GM21526 (cell line): ENCODE results near the gene HIP1.
"Not testable (repeated sequence)": the region's sequence is repeated elsewhere in the genome, so short reads cannot be mapped to it uniquely, and the experiment has no call there.

Experiments
- ATAC-seq: cut with Tn5 transposase; IDR thresholded peaks from one replicate; pipeline ENCODE4 v1.9.1; 2021; ENCODE audit warnings: moderate library complexity; ENCODE audit not compliant: unreplicated experiment, low FRiP score

Gene HIP1

DNA sequence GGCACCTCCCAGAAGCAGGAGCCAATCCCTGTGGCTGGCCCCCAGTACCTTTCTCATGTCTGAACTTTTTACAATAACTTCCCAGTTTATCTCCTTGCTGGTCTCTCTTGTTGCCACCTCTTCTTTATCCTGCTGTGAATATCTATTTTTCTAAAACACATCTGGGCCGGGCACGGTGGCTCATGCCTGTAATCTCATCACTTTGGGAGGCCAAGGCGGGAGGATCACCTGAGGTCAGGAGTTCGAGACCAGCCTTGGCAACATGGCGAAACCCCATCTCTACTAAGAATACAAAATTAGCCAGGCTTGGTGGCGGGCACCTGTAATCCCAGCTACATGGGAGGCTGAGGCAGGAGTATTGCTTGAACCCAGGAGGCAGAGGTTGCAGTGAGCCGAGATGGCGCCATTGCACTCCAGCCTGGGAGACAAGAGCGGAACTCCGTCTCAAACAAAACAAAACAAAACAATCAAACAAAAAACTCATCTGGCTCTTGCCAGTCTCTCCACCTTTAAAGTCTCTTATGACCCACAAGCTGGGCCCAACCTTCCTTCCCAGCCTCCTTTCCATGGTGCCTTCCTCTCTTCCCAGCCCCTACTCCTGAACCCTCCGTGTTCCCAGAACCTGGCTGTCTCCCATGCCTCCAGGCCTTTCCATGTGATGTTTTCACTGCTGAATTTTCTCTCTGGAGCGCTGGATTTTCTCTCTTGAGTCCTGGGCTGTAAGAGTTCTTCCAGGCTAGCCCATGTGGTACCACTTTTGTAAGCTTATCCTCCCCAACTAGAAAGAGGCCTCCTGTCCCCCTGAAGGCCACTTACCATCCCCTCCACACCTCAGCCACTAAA lies 51.3 kb downstream of the HIP1 start:
- ATAC-seq: no peak

DNA sequence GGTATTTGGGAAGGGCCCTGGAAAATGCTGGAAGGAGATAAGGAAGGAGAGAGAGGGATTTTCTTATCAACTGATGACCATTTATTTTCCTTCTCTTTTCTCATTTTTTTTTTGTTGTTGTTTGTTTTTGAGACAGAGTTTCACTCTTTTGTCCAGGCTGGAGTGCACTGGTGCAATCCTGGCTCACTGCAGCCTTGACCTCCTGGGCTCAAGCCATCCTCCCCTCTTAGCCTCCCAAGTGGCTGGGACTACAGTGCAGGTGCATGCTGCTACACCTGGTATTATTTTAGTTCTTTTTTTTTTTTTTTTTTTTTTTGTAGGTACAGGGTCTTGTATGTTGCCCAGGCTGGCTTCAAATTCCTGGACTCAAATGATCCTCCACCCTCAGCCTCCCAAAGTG lies 52.2 kb downstream of the HIP1 start:
- no peak for ATAC-seq

DNA sequence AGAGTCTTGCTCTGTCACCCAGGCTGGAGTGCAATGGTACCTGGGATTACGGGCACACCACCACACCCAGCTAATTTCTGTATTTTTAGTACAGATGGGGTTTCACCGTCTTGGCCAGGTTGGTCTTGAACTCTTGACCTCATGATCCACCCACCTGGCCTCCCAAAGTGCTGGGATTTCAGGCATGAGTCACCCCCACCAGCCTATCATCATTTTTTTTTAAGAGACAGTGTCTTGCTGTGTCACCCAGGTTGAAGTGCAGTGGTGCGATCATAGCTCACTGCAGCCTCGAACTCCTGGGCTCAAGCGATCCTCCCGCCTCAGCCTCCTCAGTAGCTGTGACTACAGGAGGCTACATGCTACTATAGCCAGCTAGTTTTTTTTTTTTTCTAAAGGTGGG lies 56.7 kb downstream of the HIP1 start:
- ATAC-seq: not testable (repeated sequence)

DNA sequence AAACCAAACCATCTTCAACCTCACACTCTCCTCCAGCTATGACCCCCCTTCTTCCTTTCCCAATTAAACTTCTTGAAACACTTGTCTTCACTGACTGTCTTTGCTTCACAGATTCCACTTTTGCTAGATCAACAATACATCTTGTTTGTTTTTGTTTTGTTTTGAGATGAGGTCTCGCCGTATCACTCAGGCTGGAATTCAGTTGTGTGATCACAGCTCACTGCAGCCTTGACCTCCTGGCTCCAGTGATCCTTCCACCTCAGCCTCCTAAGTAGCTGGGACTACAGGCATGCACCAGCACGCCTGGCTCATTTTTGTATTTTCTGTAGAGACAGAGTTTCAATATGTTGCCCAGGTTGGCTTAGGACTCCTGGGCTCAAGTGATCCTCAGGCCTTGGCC lies 59.7 kb downstream of the HIP1 start:
- no peak for ATAC-seq

DNA sequence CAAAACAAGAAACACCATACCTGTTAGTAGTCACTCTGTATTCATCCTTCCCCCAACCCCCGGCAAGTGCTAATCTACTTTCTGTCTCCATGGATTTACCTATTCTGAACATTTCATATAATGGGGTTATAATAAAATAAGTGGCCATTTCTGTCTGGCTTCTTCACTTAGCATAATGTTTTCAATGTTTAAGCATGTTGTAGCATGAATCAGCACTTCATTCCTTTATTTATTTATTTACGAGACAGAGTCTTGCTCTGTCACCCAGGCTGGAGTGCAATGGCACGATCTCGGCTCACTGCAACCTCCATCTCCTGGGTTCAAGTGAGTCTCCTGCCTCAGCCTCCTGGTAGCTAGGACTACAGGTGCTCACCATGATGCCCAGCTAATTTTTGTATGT lies 69.2 kb downstream of the HIP1 start:
- ATAC-seq: no peak

DNA sequence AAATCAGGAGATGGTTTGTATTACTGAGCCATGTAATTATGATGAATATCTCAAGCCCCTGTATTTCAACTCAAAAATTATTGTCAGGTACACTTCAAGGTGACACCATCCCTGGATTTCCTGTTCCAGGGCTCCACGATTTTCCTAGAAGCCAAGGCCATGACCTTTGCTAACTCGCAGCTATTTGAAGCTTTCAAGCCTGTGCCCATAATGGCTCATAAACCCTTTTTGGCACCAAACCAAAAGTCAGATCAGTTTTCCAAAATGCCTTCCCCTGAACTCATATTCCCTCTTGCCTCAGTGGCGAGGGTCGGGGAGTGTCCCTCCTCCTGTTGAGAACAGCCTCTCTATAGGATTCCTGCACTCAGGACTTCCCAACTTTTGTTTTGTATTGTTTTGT lies 70.8 kb downstream of the HIP1 start:
- ATAC-seq: no peak

DNA sequence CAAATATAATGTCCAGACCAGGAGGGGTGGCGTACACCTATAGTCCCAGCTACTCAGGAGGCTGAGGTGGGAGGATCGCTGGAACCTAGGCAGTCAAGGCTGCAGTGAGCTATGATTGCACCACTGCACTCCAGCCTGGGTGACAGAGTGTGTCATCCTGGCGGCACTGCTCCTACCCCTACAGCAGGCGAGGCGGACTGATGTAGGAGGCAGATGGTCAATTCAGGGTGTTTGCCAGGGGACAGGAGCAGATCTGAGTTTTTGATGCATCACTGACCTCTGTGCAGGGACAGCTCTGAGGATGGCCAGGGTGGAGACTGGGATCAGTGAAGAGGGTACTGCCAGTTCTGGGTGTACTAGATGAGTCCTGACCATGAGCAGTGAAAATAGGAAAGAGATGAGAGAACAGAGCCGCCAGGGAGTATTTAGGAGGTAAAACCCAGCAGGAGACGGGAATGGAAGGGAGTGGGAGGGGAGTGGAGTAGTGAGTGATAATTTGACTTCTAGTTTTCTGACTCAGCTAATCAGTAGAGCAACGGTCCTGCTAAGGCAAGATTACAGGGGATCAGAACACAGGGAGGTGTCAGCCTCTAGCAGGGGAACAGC lies 75.3 kb downstream of the HIP1 start:
- ATAC-seq: peak; percentile 32

DNA sequence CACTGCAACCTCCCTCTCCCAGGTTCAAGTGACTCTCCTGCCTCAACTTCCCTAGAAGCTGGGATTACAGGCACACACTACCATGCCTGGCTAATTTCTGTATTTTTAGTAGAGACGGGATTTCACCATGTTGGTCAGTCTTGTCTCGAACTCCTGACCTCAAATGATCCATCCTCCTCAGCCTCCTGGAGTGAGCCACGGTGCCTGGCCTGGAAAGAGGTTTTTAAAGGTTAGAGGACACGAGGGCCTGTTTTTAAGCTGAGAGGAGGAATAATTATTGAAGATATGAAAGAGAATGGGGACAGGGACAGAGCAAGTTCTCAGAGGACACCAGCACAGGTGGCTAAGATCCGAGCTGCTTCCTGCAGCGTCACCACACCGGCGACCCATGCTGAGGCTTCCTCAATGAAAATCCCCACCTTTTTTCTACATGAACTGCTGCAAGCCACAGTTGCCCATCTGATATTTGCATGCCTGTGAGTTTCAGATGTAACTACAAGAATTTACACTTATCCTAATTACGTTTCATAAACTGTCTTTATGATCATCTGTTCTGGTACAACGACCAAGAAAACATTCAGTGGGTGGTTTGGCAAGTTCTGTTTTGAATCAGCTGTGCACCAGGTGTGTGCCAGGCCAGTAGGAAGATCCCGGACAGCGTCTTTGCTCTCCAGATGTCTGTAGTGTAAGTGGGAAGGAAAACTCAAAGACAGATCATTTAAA lies 76.0 kb downstream of the HIP1 start:
- ATAC-seq: peak; percentile 86

DNA sequence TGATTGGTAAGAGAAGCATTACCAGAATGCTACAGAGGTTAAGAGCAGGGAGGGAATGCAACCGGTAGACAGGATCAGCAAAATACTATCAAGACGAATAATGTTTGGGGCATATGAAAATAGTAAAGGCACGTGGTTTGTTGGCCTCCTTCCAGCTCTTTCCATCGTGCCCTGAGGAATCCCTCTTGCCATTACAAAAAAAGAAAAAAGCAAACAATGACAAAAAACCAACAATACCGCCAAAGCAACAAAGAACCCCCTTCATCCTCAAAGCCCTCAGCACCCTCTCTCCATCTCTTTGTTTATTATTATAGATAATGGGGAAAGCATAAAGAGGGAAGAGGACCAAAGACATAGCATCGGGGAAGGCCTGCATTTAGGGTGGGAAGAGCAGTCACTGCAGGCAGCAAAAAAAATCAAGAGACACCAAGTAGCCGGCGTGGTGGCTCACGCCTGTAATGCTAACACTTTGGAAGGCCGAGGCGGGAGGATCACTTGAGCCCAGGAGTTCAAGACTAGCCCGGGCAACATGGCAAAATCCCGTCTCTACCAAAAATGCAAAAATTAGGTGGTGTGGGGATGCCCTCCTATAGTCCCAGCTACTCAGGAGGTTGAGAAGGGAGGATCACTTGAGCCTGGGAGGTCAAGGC lies 78.0 kb downstream of the HIP1 start:
- no peak for ATAC-seq

DNA sequence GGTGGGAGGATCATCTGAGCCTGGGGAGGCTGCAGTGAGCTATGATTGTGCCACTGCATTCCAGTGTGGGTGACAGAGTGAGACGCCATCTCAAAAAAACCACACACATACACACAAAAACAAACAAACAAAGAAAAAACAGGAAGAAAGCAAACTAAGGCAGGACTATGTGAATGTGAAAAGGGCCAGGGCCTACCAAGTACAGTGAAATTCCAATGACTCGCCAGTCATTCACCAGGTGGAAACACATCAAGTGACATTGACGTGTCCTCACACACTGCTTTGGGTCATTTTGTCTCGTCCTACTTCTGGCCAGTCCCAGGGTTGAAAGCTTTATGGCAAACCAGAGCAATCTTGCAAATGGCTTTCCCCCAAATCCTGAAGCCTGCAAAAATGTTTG lies 79.9 kb downstream of the HIP1 start:
- no peak for ATAC-seq

DNA sequence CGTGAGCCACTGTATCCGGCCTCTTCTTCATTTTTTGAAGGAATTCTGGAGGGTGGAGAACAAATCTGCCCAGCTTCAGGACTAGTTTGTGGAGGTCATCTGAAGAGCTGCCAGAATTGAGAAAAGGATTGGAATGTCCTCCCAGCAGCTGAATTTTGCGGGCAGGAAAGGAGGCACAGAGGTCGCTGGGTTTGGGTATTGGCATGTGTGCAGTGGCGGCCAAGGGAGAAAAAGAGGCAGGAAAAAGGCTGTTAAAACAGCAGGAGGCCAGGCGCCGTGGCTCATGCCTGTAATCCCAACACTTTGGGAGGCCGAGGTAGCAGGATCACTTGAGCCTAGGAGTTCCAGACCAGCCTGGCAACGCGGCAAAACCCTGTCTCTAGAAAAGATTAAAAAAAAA lies 80.4 kb downstream of the HIP1 start:
- no peak for ATAC-seq

DNA sequence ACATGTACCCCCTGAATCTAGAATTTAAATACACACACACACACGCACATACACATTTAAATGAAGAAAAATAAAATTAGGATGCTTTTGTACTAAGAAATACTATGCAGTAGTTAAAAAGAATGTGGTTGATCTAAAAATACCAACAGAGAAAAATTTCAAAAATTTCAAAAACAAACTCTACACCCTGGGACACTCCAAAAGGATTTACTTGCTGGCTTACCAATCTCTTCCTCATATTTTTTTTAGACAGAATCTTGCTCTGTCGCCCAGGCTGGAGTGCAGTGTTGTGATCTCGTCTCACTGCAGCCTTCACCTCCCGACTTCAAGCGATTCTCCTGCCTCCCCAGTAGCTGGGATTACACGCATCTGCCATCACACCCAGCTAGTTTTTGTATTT lies 80.9 kb downstream of the HIP1 start:
- ATAC-seq: no peak

DNA sequence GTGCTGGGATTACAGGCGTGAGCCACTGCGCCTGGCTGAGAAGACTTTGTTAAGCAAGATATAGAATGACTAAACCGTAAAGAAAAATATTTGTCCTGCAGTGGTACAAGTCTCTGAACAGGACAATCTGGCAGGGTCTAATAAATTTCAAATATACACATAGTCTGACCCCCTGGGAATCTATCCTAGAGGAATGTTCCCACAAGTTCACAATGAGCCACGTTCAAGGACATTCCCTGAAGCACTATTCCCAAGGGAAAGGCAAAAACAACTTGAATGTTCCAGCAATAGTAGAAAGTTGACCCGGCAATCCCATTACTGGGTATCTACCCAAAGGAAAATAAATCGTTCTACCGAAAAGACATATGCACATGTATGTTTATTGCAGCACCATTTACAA lies 82.0 kb downstream of the HIP1 start:
- no peak for ATAC-seq

DNA sequence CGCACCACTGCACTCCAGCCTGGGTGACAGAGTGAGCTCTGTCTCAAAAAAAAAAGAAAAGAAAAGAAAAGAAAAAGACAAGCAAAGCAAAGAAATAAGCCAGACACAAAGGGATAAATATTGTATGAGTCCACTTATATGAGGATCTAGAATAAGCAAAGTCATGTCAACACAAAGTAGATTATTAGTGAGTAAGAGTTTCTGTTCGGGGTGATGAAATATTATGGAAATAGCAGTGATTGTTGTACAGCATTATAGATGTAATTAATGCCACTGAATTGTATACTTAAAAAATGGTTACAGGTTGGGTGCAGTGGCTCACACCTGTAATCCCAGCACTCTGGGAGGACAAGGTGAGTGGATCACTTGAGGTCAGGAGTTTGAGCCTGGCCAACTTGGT lies 83.2 kb downstream of the HIP1 start:
- ATAC-seq: no peak

DNA sequence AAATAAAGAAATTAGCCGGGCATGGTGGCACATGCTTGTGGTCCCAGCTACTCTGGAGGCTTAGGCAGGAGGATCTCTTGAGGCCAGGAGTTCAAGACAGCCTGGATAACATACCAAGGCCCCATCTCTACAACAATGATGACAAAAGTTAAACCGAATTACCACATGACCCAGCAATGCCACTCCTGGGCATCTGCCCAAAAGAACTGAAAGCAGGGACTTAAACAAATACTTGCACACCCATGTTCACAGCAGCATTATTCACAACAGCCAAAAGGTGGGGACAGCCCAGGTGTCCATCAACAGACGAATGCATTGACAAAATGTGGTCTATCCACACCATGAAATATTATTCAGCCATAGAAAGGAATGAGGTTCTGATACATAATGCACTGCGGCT lies 83.9 kb downstream of the HIP1 start:
- no peak for ATAC-seq

DNA sequence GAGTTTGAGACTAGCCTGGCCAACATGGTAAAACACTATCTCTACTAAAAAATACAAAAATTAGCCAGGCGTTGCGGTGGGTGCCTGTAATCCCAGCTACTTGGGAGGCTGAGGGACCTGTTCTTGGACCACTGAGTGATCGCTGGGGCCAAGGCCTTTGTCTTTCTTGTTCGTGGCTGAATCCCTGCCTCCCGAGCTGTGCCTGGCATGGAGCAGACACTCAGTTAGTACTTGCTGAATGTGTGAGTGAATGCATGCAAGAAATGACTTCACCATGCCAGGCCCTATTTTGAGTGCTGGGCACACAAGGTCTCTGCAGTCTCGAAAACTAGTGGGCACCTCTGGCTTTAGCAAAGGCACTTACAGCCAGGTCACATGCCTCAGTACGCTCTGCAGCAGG lies 85.1 kb downstream of the HIP1 start:
- ATAC-seq: no peak

DNA sequence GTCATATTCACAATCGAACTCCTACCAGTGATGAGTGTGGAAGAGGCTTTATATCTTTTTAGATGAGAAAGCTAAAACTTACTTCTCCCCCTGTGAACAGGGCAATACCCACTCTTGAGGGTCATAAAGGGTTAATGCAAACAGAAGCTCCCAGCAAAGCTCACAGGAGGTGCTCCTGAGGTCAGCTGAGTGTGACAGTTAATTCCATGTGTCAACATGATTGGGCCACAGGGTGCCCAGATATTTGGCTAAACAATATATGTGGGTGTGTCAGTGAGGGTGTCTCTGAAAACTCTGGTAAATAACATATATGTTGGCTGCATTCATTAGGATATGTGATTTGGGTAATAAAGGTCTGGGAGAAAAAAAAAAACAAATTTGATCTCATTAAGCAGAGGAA lies 86.0 kb downstream of the HIP1 start:
- ATAC-seq: no peak

DNA sequence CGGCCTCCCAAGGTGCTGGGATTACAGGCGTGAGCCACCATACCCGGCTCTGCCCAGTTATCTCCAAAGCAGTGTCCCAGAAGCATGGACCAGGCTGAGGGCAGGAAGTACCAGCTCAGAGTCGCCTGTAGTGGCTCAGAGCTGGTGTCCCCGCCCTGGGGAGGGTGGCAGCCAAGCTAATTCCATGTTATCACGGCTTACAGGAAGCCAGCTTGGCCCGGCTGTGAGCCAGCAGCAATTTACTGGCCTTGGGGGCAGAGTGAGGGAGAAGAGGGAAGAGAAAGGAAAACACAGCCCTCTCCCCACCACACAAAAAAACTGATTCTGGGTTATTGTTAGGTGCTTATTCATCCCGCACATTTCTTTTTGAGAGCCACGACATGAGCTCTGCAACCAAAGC lies 88.1 kb downstream of the HIP1 start:
- no peak for ATAC-seq

DNA sequence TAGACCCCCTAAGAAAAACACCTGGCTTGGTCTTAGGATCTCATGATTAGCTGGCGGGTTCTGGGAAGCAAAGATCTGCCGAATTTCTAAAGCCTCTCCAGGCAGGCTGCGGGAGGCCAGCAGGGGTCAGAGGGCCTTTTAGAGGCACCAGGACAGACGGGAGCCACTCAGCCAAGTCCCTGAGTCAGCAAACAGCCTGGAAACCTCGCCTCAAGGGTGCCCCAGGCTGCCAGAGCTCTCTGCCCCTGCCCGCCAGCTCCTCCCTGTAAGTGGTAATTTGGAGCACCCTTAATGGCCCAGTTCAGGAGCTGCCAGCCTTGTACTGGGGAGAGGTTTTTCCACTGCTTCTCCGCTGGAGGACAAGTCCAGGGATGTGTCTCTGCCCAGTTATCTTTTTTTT lies 88.7 kb downstream of the HIP1 start:
- ATAC-seq: no peak

DNA sequence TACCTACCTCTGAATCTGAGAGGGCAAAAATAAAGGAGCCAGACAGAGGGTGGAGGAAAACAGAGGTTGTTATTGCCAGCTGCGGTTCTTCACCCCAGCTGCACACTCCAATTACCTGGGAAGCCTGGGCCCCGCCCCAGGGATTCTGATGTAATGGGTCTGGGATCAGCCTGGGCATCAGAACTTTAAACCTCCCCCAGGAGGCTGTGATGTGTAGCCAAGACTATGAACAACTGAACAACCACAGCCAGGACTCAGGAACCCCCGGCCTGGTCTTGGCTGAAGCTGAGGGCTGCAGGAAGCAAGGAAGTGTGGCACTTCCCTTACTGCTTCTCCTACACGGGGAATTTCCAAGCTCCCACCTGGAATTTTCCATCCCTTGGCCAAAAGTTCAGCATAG lies 89.3 kb downstream of the HIP1 start:
- no peak for ATAC-seq

DNA sequence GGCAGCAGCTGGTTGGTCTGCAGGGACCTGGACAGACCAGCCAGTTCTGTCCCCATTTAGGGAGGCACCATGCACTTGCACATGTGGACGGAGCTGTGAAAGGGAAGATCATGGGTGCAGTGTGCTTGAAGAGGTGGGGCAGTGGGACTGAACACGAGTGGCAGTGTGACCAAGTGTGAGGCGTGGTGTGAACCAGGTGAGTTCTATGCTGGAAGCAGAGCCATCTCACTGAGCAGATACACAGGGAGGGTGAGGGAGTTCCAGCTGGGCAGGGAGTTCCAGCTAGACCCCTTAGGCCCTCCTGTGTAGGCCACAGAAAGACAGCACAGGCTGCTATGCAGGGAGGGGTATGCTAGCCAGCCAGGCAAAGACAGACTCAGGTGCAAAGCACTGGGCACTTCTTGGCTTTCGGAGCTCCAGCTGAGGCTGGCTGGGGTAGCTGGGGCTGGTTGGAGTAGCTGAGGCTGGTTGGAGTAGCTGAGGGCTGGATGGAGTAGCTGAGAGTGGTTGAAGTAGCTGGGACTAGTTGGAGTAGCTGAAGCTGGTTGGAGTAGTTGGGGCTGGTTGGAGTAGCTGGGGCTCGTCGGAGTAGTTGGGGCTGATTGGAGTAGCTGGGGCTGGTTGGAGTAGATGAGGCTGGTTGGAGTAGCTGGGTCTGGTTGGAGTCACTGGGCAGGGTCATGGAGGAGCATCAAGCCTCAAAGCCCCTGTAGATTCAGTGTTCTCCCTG lies 90.9 kb downstream of the HIP1 start:
- no peak for ATAC-seq
